Adipocyte (in vitro differentiated cells): ENCODE data around the gene GJA4.

Experiments
- DNase-seq: peaks from one replicate; pipeline ENCODE4 v3.0.0-alpha.2; 2015; ENCODE audit warnings: low read depth
- H3K27me3 ChIP-seq: replicated peaks from 2 replicates; pipeline ENCODE4 v1.7.0; 2013; ENCODE audit warnings: mild to moderate bottlenecking, low read length, moderate library complexity; ENCODE audit not compliant: control insufficient read depth, insufficient read depth
- H3K36me3 ChIP-seq: 2 replicates; pipeline ENCODE4 v1.7.0; 2013; ENCODE audit warnings: low read length, mild to moderate bottlenecking, moderate library complexity; ENCODE audit not compliant: control insufficient read depth, insufficient read depth, severe bottlenecking
- H3K4me1 ChIP-seq: 2 replicates; pipeline ENCODE4 v1.7.0; 2013; ENCODE audit warnings: mild to moderate bottlenecking, low read length, moderate library complexity; ENCODE audit not compliant: control insufficient read depth, insufficient read depth
- H3K4me3 ChIP-seq: 2 replicates; pipeline ENCODE4 v1.7.0; 2013; ENCODE audit warnings: mild to moderate bottlenecking, low read length, moderate library complexity
- H3K9ac ChIP-seq: 2 replicates; pipeline ENCODE4 v1.7.0; 2013; ENCODE audit warnings: mild to moderate bottlenecking, low read length, moderate library complexity
- H3K9me3 ChIP-seq: 2 replicates; pipeline ENCODE4 v1.7.0; 2013; ENCODE audit warnings: mild to moderate bottlenecking, low read length, moderate library complexity; ENCODE audit not compliant: control insufficient read depth

GJA4 gene

GRCh38 chr1:34824817-34825454 lies 32.1 kb downstream of the GJA4 start:
- H3K4me3 ChIP-seq = no peak overlapping the region
- no peaks in the 10 kb centered on the region for H3K9me3 ChIP-seq
- no peak for DNase-seq

GRCh38 chr1:34825455-34826091 lies 32.8 kb downstream of the GJA4 start:
- H3K4me1 ChIP-seq = peaks cover 8% of the 10 kb centered on the region
- no peak overlapping the region for H3K4me3 ChIP-seq
- no peak overlapping the region for H3K9ac ChIP-seq
- no peak for DNase-seq
- no peaks in the 10 kb centered on the region for H3K36me3 ChIP-seq
- H3K9me3 ChIP-seq = no peaks in the 10 kb centered on the region
- no peaks in the 10 kb centered on the region for H3K27me3 ChIP-seq

More at GRCh38 chr1:34824817-34825454, 32.1 kb downstream of the GJA4 start:
- Histone ChIP-seq H3K27me3 (no peaks in the 10 kb centered on the region), H3K9ac (no peak overlapping the region), H3K4me1 (peaks cover 8% of the 10 kb centered on the region), H3K36me3 (no peaks in the 10 kb centered on the region)

- no peaks in the 10 kb centered on the region for H3K36me3 ChIP-seq
- H3K27me3 ChIP-seq = no peaks in the 10 kb centered on the region
- peaks cover 8% of the 10 kb centered on the region for H3K4me1 ChIP-seq
- no peaks in the 10 kb centered on the region for H3K9me3 ChIP-seq
- H3K4me3 ChIP-seq = no peak overlapping the region
- no peak for DNase-seq
- no peak overlapping the region for H3K9ac ChIP-seq
Measured at GRCh38 chr1:34827341-34827941, 34.6 kb downstream of the GJA4 start.

GRCh38 chr1:34828611-34829010 lies 35.8 kb downstream of the GJA4 start:
- no peak for DNase-seq
- H3K27me3 ChIP-seq = no peaks in the 10 kb centered on the region
- H3K4me1 ChIP-seq = peaks cover 8% of the 10 kb centered on the region
- H3K4me3 ChIP-seq = no peak overlapping the region
- H3K36me3 ChIP-seq = no peaks in the 10 kb centered on the region
- H3K9ac ChIP-seq = no peak overlapping the region
- no peaks in the 10 kb centered on the region for H3K9me3 ChIP-seq

GRCh38 chr1:34829250-34829649 lies 36.5 kb downstream of the GJA4 start:
- no peak for DNase-seq
- no peak overlapping the region for H3K4me3 ChIP-seq

GRCh38 chr1:34831721-34832246 lies 39.0 kb downstream of the GJA4 start:
- Histone ChIP-seq H3K36me3 (no peaks in the 10 kb centered on the region), H3K9me3 (no peaks in the 10 kb centered on the region), H3K27me3 (no peaks in the 10 kb centered on the region), H3K4me3 (no peak overlapping the region), H3K9ac (no peak overlapping the region), H3K4me1 (peaks cover 17% of the 10 kb centered on the region)
- no peak for DNase-seq

More at GRCh38 chr1:34829250-34829649, 36.5 kb downstream of the GJA4 start:
- peaks cover 8% of the 10 kb centered on the region for H3K4me1 ChIP-seq
- no peaks in the 10 kb centered on the region for H3K36me3 ChIP-seq
- H3K9me3 ChIP-seq = no peaks in the 10 kb centered on the region
- no peaks in the 10 kb centered on the region for H3K27me3 ChIP-seq
- no peak overlapping the region for H3K9ac ChIP-seq

GRCh38 chr1:34833711-34834110 lies 40.9 kb downstream of the GJA4 start:
- DNase-seq = no peak
- peaks cover 17% of the 10 kb centered on the region for H3K4me1 ChIP-seq

GRCh38 chr1:34839526-34840305 lies 46.9 kb downstream of the GJA4 start:
- Histone ChIP-seq H3K4me3 (no peak overlapping the region), H3K4me1 (peaks cover 10% of the 10 kb centered on the region), H3K27me3 (no peaks in the 10 kb centered on the region), H3K9me3 (no peaks in the 10 kb centered on the region), H3K9ac (no peak overlapping the region), H3K36me3 (no peaks in the 10 kb centered on the region)
- no peak for DNase-seq

More at GRCh38 chr1:34833711-34834110, 40.9 kb downstream of the GJA4 start:
- no peak overlapping the region for H3K9ac ChIP-seq
- no peaks in the 10 kb centered on the region for H3K9me3 ChIP-seq
- no peaks in the 10 kb centered on the region for H3K27me3 ChIP-seq
- H3K4me3 ChIP-seq = no peak overlapping the region
- no peaks in the 10 kb centered on the region for H3K36me3 ChIP-seq

GRCh38 chr1:34840426-34840825 lies 47.6 kb downstream of the GJA4 start:
- Histone ChIP-seq H3K4me1 (peaks cover 6% of the 10 kb centered on the region), H3K36me3 (no peaks in the 10 kb centered on the region), H3K9me3 (no peaks in the 10 kb centered on the region), H3K9ac (no peak overlapping the region), H3K4me3 (no peak overlapping the region), H3K27me3 (no peaks in the 10 kb centered on the region)
- no peak for DNase-seq

- no peak overlapping the region for H3K9ac ChIP-seq
- H3K36me3 ChIP-seq = peaks cover 1% of the 10 kb centered on the region
- H3K4me1 ChIP-seq = no peaks in the 10 kb centered on the region
- H3K27me3 ChIP-seq = no peaks in the 10 kb centered on the region
- no peaks in the 10 kb centered on the region for H3K9me3 ChIP-seq
- no peak overlapping the region for H3K4me3 ChIP-seq
- no peak for DNase-seq
Measured at GRCh38 chr1:34842073-34842472, 49.3 kb downstream of the GJA4 start.

GRCh38 chr1:34842952-34843371 lies 50.2 kb downstream of the GJA4 start:
- Histone ChIP-seq H3K9me3 (no peaks in the 10 kb centered on the region), H3K4me3 (no peak overlapping the region), H3K36me3 (peaks cover 5% of the 10 kb centered on the region), H3K4me1 (no peaks in the 10 kb centered on the region), H3K27me3 (no peaks in the 10 kb centered on the region), H3K9ac (no peak overlapping the region)
- DNase-seq = no peak
